Activated CD8-positive, alpha-beta memory T cell treated with anti-CD3 and anti-CD28 coated beads, Interleukin-2, amount 50 U/mL, for 4 hours (primary cell): ENCODE data around the gene MTTP.

Experiments
- DNase-seq: peaks from one replicate; pipeline ENCODE4 v3.0.0-alpha.2; 2020

MTTP gene

GRCh38 chr4:99642725-99643489, 68.3 kb downstream of the MTTP start:
- no peak for DNase-seq

GRCh38 chr4:99644453-99644852, 69.8 kb downstream of the MTTP start:
- DNase-seq, result no peak

GRCh38 chr4:99645036-99645435, 70.4 kb downstream of the MTTP start:
- no peak for DNase-seq

GRCh38 chr4:99645638-99646037, 71.0 kb downstream of the MTTP start:
- DNase-seq, result no peak

GRCh38 chr4:99647071-99647470, 72.4 kb downstream of the MTTP start:
- no peak for DNase-seq

GRCh38 chr4:99648321-99648720, 73.7 kb downstream of the MTTP start:
- DNase-seq, result no peak

- DNase-seq, result no peak
These were observed 74.6 kb downstream of the MTTP start for GRCh38 chr4:99649208-99649607.

- DNase-seq, result no peak
These were observed 75.2 kb downstream of the MTTP start for GRCh38 chr4:99649778-99650177.

GRCh38 chr4:99651016-99651769, 76.6 kb downstream of the MTTP start:
- no peak for DNase-seq

- DNase-seq, result no peak
These were observed 77.3 kb downstream of the MTTP start for GRCh38 chr4:99651811-99652485.

- no peak for DNase-seq
These were observed 78.2 kb downstream of the MTTP start for GRCh38 chr4:99652596-99653436.

- no peak for DNase-seq
These were observed 79.3 kb downstream of the MTTP start for GRCh38 chr4:99653916-99654315.

- no peak for DNase-seq
These were observed 79.7 kb downstream of the MTTP start for GRCh38 chr4:99654361-99654761.

GRCh38 chr4:99655308-99656081, 80.9 kb downstream of the MTTP start:
- DNase-seq, result no peak

GRCh38 chr4:99657798-99658197, 83.2 kb downstream of the MTTP start, which contains the start of gene C4orf54:
Gene C4orf54 (minus strand): TSS chr4:99657828. CDS start chr4:99654648, 3,180 bp downstream.
- no peak for DNase-seq

- no peak for DNase-seq
These were observed 84.0 kb downstream of the MTTP start for GRCh38 chr4:99658666-99659065.

- DNase-seq, result no peak
These were observed 87.3 kb downstream of the MTTP start for GRCh38 chr4:99661907-99662306.

GRCh38 chr4:99664716-99665115, 90.1 kb downstream of the MTTP start:
- DNase-seq, result no peak

- DNase-seq, result no peak
These were observed 91.4 kb downstream of the MTTP start for GRCh38 chr4:99665983-99666382.

GRCh38 chr4:99668472-99668871, 93.8 kb downstream of the MTTP start:
- DNase-seq, result no peak

- DNase-seq, result no peak
These were observed 94.5 kb downstream of the MTTP start for GRCh38 chr4:99669084-99669483.
